ENCODE data around the gene OSBPL10.

Gene OSBPL10

DNA sequence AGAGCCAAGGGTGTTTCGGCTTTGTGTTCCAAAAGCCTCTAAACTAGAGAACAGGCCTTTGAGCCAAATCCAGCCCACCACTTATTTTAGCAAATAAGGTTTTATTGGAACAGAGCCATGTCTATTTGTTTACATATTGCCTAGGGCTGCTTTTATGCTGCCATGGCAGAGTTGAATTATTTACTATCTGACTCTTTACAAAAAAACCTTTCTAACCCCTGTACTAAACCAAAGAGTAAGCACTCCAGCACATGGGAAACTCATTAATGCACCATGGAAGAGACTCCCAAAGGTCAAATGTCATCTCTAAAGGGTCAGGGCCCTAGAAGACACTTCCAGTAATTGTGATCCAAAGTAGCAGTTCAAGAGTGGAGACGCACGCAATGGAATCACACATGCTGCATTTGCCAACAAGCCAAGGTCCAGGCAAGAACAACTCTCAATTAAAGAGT, 22.3 kb downstream of the OSBPL10 start:
- no peak for DNase-seq

GRCh38 chr3:31957106-31957505, 24.0 kb downstream of the OSBPL10 start:
- no peak for DNase-seq

- DNase-seq = no peak
Measured at GRCh38 chr3:31955581-31955980, 25.5 kb downstream of the OSBPL10 start.

DNA sequence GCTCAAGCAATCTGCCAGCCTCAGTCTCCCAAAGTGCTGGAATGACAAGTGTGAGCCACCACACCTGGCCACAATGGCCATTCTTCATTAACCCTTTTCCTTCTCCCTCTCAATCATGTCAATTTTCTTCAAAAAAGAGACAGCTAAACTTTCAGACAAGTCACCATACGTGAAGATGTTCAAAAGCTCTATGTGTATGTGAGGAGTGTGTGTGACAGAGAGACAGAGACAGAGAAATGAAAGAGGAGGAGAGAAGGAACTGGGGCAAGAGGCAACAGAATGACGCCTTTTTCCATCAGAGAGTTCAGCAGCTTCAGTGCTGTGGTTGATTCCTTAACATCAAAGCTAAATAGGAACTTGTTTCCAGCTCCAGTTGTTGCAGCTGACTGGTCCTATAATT, 27.4 kb downstream of the OSBPL10 start:
- no peak for DNase-seq

DNA sequence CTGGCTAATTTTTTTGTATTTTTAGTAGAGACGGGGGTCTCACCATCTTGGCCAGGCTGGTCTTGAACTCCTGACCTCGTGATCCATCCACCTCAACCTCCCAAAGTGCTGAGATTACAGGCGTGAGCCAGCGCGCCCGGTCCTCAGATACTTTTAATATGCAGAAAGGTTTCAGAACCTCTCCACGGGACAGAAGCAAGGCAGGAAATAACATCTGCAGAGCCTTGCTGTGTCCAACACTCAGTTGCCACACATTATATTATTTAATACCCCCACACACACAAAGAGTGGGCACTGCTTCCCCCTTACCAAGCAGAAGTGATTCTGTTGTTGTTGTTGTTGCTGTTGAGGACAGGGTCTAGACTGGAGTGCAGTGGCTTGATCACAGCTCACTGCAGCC, 28.0 kb downstream of the OSBPL10 start:
- no peak for DNase-seq

DNA sequence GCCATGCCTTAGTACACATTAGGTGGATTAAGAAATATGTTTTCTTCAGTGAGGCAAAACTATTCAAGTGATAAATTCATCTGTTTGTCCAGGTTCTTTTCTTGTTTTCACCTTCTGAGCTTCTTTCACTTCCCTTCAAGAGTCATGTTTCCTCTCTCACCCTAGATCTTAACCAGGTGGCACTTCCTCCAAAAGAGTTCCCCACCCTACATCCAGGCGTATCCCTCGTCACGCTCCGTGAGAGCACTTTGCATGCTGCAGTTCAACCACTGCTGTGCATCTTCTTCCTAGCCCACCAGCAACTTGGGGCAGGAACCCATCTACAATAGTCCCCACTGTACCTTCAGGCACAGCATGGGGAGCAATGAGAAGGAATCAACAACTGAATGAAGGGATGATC, 28.9 kb downstream of the OSBPL10 start:
- DNase-seq = no peak

- DNase-seq = no peak
Measured at GRCh38 chr3:31948280-31948679, 32.8 kb downstream of the OSBPL10 start.

DNA sequence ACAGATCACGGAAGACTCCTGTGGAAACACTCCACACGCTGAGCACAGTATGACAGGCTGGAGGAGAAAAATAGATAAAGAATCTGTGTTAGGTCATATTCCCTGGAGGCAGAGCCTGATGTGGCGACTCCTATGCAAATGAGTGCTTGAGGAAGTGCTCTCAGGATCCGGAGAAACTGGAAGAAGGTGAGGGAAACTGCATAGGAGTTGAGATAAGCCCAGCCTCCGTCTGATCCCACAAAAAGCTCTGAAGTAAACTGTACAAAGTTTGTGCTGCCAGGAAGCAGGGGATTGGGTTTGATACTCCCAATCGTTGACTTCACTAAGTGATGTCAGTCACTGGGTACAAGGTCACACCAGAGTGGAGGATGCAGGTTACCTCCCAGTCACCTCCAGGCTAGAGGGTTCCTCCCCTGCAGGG, 33.4 kb downstream of the OSBPL10 start:
- DNase-seq = no peak

DNA sequence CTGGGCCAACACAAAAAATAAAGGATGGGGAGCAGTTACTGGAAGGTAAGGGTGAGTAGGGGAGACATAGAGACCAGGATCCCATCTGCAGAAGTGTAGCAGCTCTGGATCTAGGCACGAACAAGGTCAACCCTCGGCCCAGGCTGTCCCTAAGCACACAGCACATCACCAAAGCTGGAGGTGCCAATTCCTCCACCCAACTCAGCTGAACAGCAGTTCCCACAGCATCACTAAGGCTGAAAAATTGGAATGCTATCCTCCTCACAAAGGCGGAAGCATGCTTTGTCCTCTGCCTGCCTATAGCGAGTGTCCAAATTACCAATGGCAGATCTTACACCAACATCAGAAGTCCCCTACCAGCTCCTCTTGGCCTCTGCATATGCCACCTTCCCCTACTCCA, 33.9 kb downstream of the OSBPL10 start:
- no peak for DNase-seq

DNA sequence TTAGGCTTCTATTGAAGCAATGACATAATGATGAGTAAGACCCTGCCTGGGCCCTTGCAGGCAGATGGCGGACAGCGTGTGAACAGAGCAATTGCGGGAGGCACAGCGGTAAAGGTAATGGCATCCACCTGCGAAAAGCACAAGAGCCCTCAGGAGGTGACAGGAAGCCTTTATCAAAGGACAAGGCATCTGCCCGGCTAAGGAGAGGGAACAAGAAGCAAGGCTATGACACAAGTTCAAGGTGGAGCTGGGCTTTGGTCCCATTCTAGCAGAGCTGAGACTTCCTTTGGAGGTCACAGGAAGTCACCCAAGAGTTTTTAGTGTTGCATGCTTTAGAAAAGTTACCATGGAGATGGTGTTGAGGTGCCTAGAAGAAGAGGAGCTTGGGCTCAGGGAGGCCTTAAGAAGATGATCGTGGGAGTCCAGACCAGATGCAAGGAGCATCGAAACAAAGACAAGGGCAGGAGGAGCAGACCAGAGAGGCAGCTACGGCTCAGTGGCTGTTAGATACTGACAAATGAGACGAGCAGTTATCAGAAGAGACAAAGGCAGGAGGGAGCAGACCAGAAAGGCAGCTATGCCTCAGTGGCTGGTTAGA, 34.5 kb downstream of the OSBPL10 start:
- DNase-seq = no peak

DNA sequence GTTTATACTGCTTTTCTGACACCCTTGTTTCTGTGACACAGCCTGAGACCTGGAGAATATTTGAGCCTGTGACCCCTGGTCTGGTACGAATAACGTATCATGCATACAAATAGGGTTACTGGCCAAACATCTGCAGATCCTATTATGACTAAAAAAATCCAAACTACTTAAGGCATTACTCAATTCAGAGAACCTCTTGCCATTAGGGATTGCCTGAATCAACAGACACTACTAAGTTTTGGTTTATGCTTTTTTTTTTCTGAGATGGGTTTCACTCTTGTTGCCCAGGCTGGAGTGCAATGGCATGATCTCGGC, 35.4 kb downstream of the OSBPL10 start:
- DNase-seq = no peak

DNA sequence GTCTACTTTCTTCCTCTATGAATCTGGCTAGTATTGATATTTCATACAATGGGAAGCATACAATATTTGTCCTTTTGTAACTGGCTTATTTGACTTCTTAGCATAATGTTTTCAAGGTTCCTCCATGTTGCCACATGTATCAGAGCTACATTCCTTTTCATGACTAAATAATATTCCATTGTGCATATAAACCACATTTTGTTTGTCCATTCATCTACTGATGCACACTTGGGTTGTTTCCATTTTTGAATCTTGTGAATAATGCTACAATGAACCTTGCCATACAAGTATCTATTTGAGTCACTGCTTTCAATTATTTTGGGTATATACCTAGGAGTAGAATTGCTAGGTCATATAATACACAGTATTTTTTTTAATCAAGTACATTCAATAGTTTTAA, 38.0 kb downstream of the OSBPL10 start:
- DNase-seq = no peak

DNA sequence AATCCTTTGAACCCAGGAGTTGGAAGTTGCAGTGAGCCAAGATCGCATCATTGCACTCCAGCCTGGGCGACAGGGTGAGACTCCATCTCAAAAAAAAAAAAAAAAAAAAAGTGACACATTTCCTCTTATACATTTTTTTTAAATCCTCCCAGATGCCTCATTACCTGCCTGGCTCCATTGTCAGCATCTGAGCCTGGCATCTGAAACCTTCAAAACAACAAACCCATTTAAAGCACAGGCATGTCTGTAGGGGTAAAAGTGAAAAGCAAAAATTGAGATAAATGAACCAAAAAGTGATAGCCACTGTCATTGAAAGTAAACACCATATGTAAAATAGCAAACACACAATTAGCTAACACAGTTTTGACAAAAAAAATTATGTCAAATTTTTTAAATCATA, 38.6 kb downstream of the OSBPL10 start:
- DNase-seq = no peak

DNA sequence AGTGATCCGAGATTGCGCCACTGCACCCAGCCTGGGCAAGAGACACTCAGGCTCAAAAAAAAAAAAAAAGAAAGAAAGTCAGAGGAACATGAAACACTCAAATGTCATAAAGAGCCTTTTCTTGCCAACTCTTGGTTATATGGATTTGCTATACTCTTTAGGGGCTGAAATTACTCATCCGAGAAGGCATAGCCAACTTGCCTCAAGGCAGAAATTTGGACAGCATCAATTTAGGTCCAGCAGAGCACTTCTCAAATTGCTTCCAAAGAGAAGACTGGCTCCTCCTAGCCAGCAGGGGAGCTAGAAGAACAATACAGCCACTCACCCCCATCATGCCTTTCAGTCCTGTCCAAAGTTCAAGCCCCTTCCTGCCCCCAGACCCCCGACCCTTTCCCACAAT, 43.8 kb downstream of the OSBPL10 start:
- DNase-seq = no peak

GRCh38 chr3:31936420-31937060, 44.5 kb downstream of the OSBPL10 start:
- no peak for DNase-seq

- no peak for DNase-seq
Measured at GRCh38 chr3:31934866-31935265, 46.2 kb downstream of the OSBPL10 start.

DNA sequence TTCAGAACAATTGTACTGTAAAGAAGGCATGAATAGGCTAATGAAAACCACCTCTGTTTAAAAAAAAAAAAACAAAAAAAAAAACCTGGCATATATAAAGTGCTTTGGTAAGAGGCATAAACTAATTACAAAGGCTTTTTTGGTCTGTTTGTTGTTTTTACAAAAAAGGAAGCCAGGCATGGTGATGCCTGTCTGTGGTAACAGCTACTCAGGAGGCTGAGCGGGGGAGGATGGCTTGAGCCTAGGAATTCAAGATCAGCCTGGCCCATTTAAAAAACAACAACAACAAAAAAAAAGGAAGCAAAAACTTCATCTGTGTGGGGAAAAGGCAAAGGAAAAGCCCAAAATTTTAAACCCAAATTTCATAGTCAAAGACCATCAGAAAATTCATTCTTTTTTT, 47.0 kb downstream of the OSBPL10 start:
- DNase-seq = no peak

GRCh38 chr3:31932990-31933389, 48.1 kb downstream of the OSBPL10 start:
- no peak for DNase-seq

DNA sequence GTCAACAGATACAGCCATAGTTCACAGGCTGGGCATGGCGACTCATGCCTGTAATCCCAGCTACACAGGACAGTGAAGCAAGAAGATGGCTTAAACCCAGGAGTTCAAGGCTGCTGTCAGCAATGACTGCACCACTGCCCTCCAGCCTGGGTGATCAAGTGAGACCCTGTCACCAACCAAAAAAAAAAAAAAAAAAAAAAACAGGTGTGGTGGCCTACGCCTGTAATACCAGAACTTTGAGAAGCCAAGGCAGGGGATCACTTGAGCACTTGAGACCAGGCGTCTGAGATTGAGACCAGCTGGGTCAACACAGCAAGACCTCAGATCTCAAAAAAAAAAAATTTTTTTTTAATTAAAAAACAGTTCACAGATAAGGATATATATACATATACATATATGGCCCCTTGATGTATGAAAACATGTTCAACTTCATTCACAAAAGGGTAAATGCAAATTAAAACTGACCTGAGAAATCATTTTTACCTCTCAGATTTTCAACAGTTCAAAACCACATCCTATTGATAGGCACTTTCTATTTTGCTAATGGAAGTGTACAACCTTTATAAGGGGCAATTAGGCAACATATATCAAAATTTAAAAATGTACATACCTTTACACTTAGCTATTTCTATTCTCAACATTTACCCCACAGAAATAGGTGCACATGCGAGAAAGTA, 51.1 kb downstream of the OSBPL10 start:
- no peak for DNase-seq

DNA sequence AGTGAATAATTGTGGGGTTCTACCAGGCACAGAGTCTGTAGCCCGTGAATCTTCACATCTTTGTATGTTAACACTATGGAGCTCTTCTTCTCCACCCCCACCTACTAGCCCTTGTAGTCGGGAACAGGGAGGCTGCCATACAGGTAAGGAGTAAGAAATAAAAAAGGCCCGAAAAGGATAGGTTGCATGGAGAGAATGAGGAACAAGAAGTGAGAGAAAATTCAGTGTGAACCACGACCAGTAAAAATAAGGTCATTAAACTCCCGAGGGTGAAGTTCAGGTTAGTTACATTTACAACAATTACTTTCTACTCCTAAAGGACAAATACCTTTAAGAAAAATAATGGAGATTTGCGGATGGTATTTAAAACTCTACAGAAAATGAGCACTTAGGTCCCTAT, 53.3 kb downstream of the OSBPL10 start:
- DNase-seq = no peak

DNA sequence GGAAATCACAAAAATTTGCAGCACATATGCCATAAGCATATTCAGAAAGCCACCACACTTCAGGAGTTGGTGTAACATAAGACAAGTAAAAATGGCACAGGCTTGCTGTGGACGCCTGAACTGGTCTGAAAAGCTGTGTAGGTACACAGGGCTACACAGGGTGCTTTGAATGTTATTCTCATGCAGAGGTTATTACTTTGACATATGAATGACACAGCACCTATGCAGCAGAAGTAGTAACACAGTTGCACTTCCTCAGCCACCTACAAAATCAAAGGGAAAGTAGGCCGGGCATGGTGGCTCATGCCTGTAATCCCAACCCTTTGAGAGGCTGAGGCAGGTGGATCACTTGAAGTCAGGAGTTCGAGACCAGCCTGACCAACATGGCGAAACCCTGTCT, 54.5 kb downstream of the OSBPL10 start:
- no peak for DNase-seq

DNA sequence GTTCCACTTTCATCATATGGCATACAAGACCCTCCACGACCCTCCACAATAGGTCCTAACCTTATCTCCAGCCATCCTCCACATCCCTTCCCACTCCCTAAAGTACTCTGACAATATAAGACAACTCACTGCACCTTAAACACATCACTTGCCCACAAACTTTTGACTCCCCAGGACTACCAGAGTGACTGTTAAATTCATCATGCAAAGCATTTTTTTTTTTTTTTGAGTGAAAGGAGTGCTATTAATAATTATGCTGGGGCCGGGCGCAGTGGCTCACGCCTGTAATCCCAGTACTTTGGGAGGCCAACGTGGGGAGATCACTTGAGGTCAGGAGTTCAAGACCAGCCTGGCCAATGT, 55.8 kb downstream of the OSBPL10 start:
- no peak for DNase-seq

GRCh38 chr3:31924610-31925270, 56.3 kb downstream of the OSBPL10 start:
- no peak for DNase-seq

DNA sequence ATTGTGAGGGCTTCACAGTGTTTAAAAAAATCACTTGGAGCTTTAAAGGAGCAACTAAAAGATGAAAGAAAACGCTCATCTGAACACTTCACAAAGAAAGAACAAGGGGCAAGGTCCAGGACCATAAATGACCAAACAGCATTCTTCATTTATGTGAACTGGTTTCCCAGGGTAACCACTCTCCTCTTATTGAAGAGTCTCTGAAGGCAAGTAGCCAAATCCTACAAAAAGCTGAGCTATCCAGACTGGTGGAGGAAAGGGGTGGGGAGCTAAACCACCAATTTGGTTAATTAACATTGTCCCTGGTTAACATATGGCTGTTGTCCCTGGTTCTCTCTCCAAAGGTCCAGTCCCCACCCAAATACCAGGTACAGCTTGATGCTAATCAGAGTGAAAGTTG, 58.1 kb downstream of the OSBPL10 start:
- DNase-seq = no peak
